GM19438 (cell line): ENCODE results near the gene FBXW4.
"Not testable (repeated sequence)": the region's sequence is repeated elsewhere in the genome, so short reads cannot be mapped to it uniquely, and the experiment has no call there.

Experiments
- ATAC-seq: cut with Tn5 transposase; IDR thresholded peaks from one replicate; pipeline ENCODE4 v1.9.1; 2021; ENCODE audit warnings: low read depth; ENCODE audit not compliant: unreplicated experiment

Gene FBXW4

GRCh38 chr10:101595591-101596433 lies 99.2 kb downstream of the FBXW4 start:
- ATAC-seq: no peak

GRCh38 chr10:101593331-101593730 lies 101.6 kb downstream of the FBXW4 start:
- not testable (repeated sequence) for ATAC-seq

DNA sequence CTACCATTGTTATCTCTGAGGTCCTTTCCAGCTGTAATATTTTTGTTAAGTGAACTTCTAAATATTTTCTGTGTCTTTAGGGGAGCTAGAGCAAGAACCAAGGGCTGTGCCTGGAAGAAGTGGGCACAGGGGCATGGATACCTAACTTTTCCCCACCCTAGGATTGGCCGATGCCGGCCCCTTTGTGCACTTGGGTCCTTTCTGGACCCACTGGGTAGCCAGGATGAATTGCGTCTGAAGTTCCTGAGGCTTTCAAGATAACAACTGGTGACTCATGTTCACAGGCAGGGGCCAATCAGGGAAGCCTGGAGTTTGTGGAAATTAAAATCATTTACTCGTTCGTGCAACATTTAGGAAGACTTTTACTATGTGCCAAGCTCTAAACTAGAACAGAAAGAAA lies 106.1 kb downstream of the FBXW4 start:
- no peak for ATAC-seq

DNA sequence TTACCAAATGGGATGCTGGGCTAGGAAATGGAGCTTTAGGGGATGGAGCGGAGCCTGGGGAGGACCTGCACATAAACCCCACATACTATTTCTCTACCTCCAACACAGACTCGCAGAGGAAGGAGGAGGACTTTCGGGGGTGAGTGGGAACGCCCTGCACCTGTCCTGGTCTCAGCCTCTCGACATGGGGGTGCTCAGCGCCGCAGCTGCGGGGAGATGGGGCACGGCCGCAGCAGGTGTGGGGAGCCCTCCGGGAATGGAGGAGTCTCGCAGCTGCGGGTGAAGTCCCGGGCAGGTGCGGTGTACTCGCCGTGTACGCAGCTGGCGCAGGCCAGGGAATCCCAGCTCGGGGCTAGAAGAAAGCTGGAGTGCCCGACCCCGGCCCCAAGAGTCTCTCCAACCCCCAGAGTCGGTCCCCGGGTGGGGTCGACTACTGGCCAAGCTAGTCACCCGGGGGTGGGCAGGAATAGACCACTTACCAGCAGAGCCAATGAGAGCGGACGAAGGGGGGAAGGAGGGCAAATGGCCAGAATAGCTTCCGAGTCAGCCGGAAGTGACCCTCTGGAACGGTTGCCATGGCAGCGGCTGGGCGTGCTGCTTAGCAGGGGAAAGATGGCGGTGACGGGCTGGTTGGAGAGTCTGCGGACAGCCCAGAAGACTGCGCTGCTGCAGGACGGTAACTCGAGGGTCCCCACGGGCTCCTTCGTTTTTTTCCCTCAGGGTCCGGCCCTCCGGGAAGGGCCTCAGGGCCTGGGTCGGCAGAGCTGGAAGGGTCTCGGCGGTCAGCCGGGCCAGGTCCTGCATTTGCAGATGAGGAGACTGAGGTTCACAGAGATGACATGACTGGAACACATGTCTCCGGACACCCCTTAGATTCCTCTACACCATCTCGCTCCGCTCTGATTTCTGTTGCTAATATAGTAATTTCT lies 107.0 kb downstream of the FBXW4 start, which contains the start of the genes DPCD and POLL:
Gene DPCD, plus strand, starts transcription at position 597 of the 929 bp plus-strand sequence. Its CDS starts 16 bp downstream, at position 613.
Gene POLL, minus strand, starts transcription at position 533 of the 929 bp plus-strand sequence. CDS start 897 bp downstream, outside the sequence.
- ATAC-seq: peak; percentile 92

DNA sequence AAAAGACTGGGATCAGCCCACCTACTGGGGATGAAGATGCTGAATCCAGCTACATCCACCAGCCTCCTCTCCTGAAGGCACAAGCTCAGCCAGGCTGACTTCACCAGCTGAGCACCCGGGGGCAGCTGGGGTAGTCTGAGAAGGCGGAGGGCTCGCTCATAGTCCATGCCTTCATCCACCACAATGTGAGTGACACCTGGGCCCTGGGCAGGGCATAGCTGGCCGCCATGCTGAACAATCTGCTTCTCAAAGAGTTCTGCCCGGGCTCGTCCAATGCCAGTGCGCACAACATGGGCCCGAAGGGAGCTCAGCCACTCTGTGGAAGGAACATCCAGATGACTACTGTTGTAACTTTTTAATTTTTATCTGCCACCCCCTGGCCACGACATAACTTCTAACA lies 109.1 kb downstream of the FBXW4 start:
- no peak for ATAC-seq

- ATAC-seq: no peak
These were observed 114.2 kb downstream of the FBXW4 start for GRCh38 chr10:101580486-101581399.

- ATAC-seq: no peak
These were observed 115.5 kb downstream of the FBXW4 start for GRCh38 chr10:101579516-101579870.

DNA sequence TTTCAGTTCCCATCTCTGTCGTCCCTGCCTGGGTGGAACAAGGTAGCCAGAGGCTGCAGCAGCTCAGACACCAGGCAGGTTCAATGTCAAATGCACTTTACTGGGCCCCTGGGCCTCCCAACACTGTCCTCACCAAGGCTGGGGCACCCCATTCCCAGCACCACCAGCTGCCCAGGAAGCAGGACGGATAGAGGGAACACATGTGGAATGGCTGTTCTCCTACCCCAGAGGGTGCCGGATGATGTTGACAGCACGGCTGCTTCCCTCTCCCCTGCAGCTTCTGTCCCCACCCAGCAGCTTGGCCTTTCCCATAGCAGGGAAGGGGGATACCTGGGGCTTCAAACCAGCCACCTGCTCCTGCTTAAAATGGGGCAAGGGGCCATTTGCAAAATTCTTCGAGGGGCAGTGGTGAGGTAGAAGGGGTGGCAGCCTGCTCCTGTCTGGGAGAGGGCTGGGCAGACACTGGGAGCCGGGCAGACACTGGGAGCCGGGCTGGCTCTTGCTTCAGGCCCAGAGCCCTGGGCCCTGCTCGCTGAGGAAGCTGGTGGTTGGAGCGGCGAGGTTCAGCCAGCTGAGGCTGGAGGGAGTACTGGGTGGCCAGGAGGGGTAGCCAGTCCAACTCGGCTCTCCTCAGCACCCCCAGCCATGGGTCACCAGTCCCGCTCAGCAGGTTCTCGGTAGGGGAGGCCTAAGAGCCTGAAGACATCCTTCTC lies 116.0 kb downstream of the FBXW4 start:
- ATAC-seq: no peak

GRCh38 chr10:101578192-101578591 lies 116.8 kb downstream of the FBXW4 start:
- ATAC-seq: no peak

- ATAC-seq: no peak
These were observed 117.7 kb downstream of the FBXW4 start for GRCh38 chr10:101577121-101577871.

- ATAC-seq: no peak
These were observed 118.6 kb downstream of the FBXW4 start for GRCh38 chr10:101576211-101576863.

DNA sequence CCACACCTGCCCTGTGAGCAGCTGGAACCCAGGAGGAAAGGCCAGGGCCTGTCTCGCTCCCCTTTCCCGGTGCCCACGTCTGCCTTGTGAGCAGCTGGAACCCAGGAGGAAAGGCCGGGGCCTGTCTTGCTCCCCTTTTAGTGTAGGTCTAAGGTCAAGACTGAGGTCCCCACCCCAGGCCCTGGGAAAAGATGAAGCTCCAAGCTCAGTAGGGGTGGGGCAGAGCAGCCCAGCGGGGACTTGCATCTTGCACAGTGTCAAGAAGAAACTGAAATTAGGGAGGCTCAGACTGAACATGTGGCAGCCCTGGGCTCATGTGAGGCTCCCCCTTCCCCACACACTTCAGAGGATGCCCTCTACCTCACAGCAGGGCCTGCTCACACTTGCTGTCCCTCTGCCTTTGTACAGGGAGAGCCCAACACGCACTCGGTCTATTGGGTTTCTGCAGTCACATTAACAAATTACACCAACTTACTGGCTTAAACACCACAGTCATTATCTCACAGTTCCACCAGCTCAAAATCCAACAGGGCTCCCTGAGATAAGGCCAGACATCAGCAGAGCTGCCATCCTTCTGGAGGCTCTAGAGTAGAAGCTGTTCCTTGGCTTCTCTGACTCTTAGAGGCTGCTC lies 119.3 kb downstream of the FBXW4 start:
- no peak for ATAC-seq

GRCh38 chr10:101575091-101575490 lies 119.9 kb downstream of the FBXW4 start:
- no peak for ATAC-seq

- no peak for ATAC-seq
These were observed 120.9 kb downstream of the FBXW4 start for GRCh38 chr10:101573885-101574753.

DNA sequence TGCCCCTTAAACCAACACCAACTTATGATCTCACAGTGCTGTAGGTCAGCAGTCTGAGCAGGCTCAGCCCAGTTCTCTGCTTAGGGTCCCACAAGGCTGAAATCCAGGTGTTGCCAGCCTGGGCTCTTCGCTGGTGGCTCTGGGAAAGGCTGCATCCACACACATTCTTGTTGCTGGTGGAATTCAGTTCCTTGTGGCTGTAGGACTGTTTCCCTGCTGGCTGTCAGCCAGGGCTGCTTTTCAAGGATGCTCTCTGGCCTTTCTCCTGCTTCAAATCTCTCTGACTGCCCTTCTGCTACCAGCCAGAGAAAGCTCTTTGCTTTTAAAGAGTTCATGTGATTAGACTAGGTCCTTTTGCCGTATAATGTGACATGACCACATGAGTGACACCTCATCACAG lies 122.2 kb downstream of the FBXW4 start:
- no peak for ATAC-seq

DNA sequence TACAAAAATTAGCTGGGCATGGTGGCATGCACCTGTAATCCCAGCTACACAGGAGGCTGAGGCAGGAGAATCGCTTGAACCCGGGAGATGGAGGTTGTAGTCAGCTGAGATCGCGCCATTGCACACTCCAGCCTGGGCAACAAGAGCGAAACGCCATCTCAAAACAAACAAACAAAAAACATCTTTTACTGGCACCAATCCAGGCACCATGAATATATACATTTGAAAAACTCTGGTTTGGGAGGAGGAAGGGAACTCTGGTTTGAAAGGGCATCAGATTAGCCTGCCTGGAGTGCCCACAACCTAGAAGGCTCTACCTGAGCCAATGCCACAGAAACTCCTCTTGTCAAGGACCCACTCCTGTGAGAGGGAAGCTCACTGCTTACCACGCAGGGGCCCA lies 122.8 kb downstream of the FBXW4 start:
- ATAC-seq: no peak
